Activated CD4-positive, alpha-beta T cell treated with anti-CD3 and anti-CD28 coated beads for 4 hours (primary cell): ENCODE results near the gene MAL.

Experiments used
- DNase-seq, 2 donors: peaks; one replicate each; pipeline ENCODE4 v3.0.0-alpha.2; 2020

The MAL gene

GRCh38 chr2:95017071-95017501 lies 8.4 kb upstream of the MAL start:
- DNase-seq, result no peak

DNA sequence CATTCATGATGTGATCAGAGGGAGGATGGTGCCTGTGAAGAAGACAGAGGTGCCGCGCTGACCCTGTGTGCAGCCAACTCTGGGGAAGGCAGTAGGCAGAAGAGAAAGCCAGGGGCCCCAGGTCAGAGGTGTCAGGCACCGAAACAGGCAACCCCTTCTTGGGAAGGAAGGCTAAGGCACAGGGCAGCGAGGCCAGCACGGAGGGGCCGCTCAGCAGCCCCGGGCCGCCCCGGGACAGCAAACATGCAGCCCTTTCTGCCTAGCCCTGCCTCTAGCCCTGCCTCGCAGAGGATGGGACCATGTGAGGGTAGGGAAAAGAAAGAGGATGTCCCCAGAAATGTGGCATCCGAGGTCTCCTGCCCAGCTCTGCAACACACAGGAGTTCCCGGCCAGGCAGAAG lies 7.7 kb upstream of the MAL start:
- DNase-seq, result no peak

DNA sequence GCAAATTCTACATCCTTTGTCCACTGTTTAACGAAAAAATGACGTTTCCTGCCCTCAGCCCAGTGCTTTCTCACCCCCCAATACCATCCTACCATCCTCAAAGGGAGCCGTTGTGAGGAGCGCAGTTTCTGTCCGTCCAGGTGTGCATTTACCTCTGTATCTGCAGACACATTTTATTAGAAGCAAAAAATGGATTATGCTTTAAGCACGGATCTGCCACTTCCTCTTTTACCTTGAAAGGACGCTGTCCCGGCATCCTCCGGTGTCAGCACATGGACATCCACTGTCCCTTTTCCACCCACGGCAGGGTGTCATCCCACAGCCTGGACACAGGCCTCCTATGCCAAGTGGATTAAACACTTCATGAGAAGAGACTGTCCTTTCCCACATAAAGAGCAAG lies 7.2 kb upstream of the MAL start:
- no peak for DNase-seq

GRCh38 chr2:95018861-95019550 lies 6.5 kb upstream of the MAL start:
- no peak for DNase-seq

- DNase-seq, result no peak
Measured at GRCh38 chr2:95019572-95019971, 5.9 kb upstream of the MAL start.

DNA sequence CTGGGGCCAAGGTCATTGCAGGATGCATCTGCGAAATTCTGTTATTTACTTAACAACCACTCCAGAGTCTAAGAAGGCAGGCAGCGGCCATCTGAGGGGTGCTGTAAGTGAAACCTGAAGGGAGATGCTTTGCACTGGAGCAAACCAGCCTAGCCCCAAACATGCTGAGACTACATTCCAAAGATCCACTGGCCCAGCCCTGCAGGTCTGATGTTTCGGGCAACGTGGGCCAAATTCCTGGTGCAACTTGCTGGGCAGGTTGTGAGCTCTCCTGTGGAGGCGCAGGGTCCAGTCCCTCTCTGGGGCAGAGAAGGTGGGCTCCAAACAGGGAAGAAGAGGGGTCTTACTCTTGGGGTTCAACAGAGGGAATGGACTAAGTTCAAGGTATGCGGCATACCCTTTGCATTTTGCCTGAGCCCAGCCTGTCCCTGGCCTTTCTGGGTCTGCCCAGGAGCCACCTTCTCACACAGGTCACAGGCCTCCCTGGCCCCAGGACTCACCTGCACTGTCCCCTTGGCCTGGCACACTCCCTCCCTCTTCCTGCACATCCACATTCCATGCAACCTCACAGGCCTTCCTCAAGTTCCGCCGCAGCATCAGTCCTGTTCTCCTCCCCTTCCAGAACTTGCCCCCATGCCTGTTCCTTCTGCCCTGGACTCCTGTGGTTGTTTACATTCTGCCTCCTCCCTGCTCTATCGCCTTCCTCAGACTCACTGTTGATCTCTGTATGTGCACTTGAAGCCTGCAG lies 5.1 kb upstream of the MAL start:
- no peak for DNase-seq

GRCh38 chr2:95021023-95021416 lies 4.5 kb upstream of the MAL start:
- no peak for DNase-seq

DNA sequence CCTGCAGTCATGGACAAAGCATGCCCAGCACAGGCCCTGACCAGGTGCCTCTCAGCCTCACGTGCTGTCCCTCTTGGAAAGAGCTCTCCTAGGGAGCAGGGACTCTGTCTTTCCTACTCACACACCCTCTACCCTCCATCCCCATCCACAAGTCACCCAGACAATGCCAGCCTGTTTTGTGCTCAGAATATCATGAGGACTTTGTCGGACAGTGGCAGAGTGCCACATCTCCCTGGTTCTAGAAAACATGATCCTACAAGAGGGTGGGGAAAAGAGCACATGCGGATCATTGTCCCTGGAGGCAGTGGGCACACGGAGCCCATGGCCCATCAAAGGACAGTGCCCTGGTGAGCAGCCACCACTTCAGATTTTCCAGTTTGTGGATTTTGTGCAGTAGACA lies 3.7 kb upstream of the MAL start:
- DNase-seq, result no peak

GRCh38 chr2:95022309-95023221 lies 2.9 kb upstream of the MAL start:
- peak; percentile 71 to 86 for DNase-seq

- peak; percentile 65 to 67 for DNase-seq
Measured at GRCh38 chr2:95023222-95023597, 2.3 kb upstream of the MAL start.

DNA sequence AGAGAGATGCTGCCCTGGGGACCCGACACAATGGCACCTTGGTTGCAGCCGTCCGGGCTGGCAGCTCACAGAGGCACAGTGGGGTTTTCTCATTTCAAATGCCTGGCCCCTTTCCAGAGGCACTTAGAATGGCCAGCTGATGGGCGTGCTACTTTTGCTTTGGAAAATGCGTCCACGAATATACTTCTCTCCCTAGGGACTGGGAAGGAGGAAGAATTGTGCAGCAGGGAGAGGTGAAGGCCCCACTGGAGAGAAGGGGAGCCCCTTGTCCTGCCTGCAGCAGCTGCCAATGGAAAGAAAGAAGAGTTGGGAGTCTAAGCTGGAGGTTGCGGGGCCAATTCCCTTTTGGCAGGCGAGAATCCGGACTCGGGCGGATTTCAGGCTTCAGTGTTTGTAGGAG lies 1.1 kb upstream of the MAL start:
- no peak for DNase-seq

DNA sequence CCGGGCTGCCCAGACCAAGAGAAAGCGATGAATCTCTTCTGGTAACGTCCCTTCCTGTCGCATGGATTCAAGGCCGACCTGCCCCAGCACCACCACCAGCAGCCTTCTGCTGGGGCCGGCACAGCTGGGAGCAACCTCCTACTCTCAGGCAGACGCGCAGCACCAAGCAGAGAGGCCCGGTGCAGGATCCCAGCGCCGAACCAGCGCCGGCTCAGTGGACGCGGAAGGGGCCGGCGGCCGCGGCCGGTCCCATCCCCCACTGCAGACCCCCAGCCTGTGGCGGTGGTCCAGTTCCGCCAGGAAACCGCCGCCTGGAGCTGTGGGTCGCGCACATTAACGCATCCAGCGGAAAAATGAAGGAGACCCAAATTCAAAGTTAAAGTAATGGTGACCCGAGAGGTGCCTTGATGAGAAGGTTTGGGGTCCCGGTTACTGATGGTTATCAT lies 525 bp upstream of the MAL start:
- DNase-seq, result no peak

GRCh38 chr2:95026471-95027368 lies 1.2 kb downstream of the MAL start:
- DNase-seq, result peak in 1 of 2 donors; percentile 18

- DNase-seq, result no peak
Measured at GRCh38 chr2:95027369-95027720, 1.8 kb downstream of the MAL start.

- DNase-seq, result no peak
Measured at GRCh38 chr2:95029898-95030341, 4.4 kb downstream of the MAL start.

- DNase-seq, result no peak
Measured at GRCh38 chr2:95030496-95030895, 5.0 kb downstream of the MAL start.

- DNase-seq, result no peak
Measured at GRCh38 chr2:95031076-95031725, 5.7 kb downstream of the MAL start.

GRCh38 chr2:95031726-95032116 lies 6.2 kb downstream of the MAL start:
- no peak for DNase-seq

- no peak for DNase-seq
Measured at GRCh38 chr2:95032341-95032740, 6.8 kb downstream of the MAL start.

DNA sequence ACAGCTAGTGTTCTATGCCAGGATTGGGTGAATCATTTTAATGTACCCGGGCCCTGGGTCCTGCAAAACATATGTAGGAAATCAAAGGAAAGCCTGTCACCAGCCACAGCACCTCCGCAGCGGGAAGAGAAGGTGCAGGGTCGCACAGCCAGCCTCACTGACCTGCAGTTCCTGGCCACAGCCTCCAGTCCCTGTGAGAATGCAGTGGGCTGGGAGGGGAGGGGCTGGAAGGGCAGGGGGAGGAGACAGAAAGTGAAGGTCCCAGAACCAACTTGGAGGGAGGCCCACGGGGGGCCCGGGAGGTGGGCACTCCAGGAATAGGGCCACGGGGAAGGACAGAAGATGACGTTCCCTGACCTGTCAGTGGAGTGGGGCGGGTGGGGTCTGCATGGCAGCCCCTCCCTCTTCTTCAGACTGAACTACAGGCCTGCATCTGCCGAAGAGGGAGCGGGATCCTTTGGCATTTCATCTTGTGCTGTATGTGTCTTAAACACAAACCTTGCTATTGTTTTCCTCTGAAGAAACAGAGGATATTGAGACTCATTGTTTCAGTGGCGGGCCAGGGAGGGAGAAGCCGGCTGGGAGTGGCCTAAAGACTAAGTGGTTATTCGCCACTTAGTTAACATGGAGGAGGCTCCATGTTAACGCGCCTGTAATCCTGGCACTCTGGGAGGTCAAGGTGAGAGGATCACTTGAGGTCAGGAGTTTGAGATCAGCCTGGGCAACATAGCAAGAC lies 7.5 kb downstream of the MAL start:
- no peak for DNase-seq

GRCh38 chr2:95034221-95034620 lies 8.7 kb downstream of the MAL start:
- no peak for DNase-seq
